ENCODE measurements around the gene FXYD6. TPM values are rescaled to one million over a fixed set of nuclear protein-coding genes. Genes with fewer than 3 reads are reported as not detected.

FXYD6 gene
- total and polyA plus RNA-seq, 3 donors from 2014 or later = 186 to 439 (median 191) TPM

DNA sequence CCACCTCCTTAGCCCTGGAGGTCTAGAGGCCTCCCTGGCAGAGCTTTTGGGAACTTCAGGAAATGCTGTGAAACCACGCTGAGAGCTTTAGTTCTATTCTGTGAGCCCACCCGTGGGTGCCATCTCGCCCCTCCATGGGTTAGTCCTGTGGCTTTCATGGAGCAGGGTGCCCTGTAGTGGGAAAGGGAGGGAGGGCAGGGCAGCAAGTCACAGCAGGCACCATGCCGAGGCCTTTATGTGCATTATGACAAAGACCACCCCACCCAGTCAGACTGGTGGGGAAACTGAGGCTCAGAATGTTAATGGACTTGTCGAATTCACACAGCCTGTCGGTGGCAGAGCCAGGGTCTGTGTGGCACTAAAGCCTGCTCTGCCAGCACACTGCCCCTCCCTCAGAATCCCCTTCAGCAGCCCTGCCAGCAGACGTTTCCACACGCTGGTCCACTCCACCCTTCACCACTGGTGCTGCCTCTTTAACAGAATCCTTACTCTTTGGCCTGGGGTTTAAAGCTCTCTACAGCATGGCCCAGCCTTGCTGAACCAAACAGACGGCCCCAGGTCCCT lies 39.3 kb upstream of the FXYD6 start:
- H3K4me3 ChIP-seq = no peak overlapping the region
- TF ChIP-seq CTCF (IDR thresholded peaks at IDR 0.05) (no peak), POLR2A (IDR thresholded peaks at IDR 0.05) (no peak)
- 85 to 90% methylated on average over 9 of the region's 9 CpGs for WGBS, 2 donors
- H3K9me3 ChIP-seq = no peaks in the 10 kb centered on the region
- no peaks in the 10 kb centered on the region for H3K4me1 ChIP-seq
- no peak overlapping the region for H3K27ac ChIP-seq
- intact Hi-C loops (cut with DNase I; ENCODE audit: low total_unique reads) = no loop called here
- no peak for DNase-seq
- H3K36me3 ChIP-seq (ENCODE audit: low read depth, missing control alignments) = no peaks in the 10 kb centered on the region
- H3K27me3 ChIP-seq = no peaks in the 10 kb centered on the region

DNA sequence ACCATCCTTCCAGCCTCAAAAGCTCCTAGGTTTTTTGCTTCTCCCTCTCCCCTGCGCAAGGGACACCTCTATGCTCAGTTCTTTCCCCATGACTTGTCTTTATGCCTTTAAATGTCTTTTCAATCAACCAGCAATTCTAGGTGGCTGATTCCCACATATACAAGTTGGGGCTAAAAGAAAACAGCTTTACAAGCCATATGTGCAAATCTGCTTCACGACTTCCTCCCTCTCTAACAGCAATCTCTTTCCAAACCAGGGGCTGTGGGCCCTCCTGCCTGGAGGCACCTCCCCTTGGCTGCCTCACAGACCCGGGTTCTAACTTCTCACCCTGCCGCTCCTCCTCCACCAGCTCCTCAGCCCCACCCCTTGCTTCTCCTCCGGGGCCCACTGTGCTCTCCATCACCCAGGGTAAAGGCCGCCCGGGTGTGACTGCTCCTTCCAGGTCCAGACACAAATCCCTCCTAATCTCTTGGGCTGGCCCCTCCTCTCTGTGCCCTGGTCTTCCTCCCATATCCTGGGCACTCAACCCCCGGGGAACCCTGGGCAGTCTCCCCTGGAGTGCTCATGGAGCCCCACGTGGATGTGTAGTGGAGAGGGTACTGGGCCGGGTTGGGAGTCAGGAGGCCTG lies 38.6 kb upstream of the FXYD6 start:
- 77 to 84% methylated on average over 9 to 10 of the region's 10 CpGs for WGBS, 2 donors
- TF ChIP-seq CTCF (IDR thresholded peaks at IDR 0.05) (no peak), POLR2A (IDR thresholded peaks at IDR 0.05) (no peak)
- Histone ChIP-seq H3K27me3 (no peaks in the 10 kb centered on the region), H3K9me3 (no peaks in the 10 kb centered on the region), H3K36me3 (ENCODE audit: low read depth, missing control alignments) (no peaks in the 10 kb centered on the region), H3K4me3 (no peak overlapping the region), H3K4me1 (peaks cover 1% of the 10 kb centered on the region), H3K27ac (no peak overlapping the region)
- intact Hi-C loops (cut with DNase I; ENCODE audit: low total_unique reads) = no loop called here
- no peak for DNase-seq

DNA sequence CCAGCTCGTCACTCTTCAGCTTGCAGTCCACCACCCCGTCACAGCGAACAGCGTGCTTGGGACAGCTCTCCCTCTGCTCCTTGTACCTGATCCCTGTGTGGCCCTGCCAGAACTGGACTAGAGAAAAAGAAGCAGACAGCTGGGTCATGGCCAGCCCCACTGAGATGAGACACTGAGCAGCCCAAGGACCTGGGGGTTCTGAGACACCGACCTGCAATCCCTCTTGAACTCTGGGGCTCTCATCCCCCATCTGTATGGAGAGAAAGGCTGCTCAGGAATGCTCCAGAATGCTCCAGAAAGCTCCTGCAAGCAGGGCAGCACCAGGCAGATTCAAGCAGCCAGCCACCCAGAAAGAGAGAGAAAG lies 37.9 kb upstream of the FXYD6 start:
- no peak for TF ChIP-seq CTCF (IDR thresholded peaks at IDR 0.05)
- no peak for TF ChIP-seq POLR2A (IDR thresholded peaks at IDR 0.05)
- H3K4me1 ChIP-seq = peaks cover 9% of the 10 kb centered on the region
- intact Hi-C loops (cut with DNase I; ENCODE audit: low total_unique reads) = no loop called here
- WGBS, 2 donors = 77 to 97% methylated on average over 4 to 5 of the region's 5 CpGs
- no peaks in the 10 kb centered on the region for H3K36me3 ChIP-seq (ENCODE audit: low read depth, missing control alignments)
- no peak overlapping the region for H3K4me3 ChIP-seq
- no peak for DNase-seq
- no peak overlapping the region for H3K27ac ChIP-seq
- no peaks in the 10 kb centered on the region for H3K27me3 ChIP-seq
- no peaks in the 10 kb centered on the region for H3K9me3 ChIP-seq

GRCh38 chr11:117913736-117914397 lies 37.4 kb upstream of the FXYD6 start:
- WGBS, 2 donors = 96% methylated on average over 9 of the region's 9 CpGs
- DNase-seq = no peak
- H3K27me3 ChIP-seq = no peaks in the 10 kb centered on the region
- H3K4me1 ChIP-seq = peaks cover 12% of the 10 kb centered on the region
- intact Hi-C loops (cut with DNase I; ENCODE audit: low total_unique reads) = no loop called here
- no peak for TF ChIP-seq POLR2A (IDR thresholded peaks at IDR 0.05)
- no peak for TF ChIP-seq CTCF (IDR thresholded peaks at IDR 0.05)
- no peak overlapping the region for H3K4me3 ChIP-seq
- H3K9me3 ChIP-seq = no peaks in the 10 kb centered on the region
- no peak overlapping the region for H3K27ac ChIP-seq
- no peaks in the 10 kb centered on the region for H3K36me3 ChIP-seq (ENCODE audit: low read depth, missing control alignments)

All from testis (tissue), 3 donors.